ENCODE data around the gene KRT6A. TPM values are rescaled to one million over a fixed set of nuclear protein-coding genes. Genes with fewer than 3 reads are reported as not detected.
"Not testable (repeated sequence)": the region's sequence is repeated elsewhere in the genome, so short reads cannot be mapped to it uniquely, and the experiment has no call there.

The KRT6A gene
- total RNA-seq, 4 donors from 2014 or later, result 0.27 TPM; not detected in 3

- Histone ChIP-seq H3K27me3 (no peaks in the 10 kb centered on the region), H3K36me3 (no peaks in the 10 kb centered on the region), H3K9me3 (no peaks in the 10 kb centered on the region), H3K27ac (no peak overlapping the region), H3K4me3 (replicated peaks in 1 of 3) (no peak overlapping the region), H3K4me1 (no peaks in the 10 kb centered on the region)
- TF ChIP-seq CTCF (IDR thresholded peaks at IDR 0.05), result no peak
- TF ChIP-seq POLR2A (IDR thresholded peaks at IDR 0.05), result no peak
- no peak for DNase-seq
- WGBS, 2 donors, result 88 to 92% methylated on average over 1 of the region's 1 CpG
- intact Hi-C loops (cut with DNase I), result no loop called here
These were observed 37.2 kb downstream of the KRT6A start for GRCh38 chr12:52455821-52456220.

DNA sequence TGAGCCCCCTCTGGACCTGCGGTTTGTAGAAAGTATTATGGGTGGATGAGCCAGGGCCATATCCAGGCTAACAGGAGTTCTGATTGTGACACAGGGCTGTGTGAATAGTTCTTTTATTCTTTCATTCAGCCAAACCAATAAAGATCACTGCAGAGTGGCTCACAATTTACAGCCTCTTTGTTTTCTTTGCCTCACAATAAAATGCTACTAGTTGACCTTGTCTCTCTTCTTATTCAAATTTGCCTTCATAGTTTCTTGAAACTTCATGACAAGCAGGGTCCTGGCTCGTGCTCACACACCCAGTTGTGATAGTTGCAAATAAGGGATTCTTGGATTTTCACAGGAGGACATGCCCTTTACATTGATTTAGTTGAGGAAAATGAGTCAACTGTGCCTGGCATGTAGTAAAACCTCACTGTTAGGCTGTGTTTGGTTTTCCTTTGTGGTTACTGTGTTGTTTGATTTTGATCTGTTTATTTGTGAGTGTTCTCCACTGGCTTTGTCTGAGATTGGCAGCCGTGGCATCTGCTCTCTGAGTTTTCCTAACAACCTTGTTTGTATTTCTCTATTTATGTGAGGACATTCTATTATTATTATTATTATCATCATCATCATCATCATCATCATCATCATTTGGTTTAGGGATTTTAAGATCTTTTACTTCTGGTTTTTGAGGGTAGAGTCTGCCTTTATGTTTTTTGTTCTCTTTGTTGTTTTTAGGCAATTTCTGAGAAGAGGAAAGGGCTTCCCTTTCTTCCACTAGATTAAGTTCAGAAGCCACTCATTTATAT is 38.5 kb downstream of the KRT6A start:
- WGBS, 2 donors, result 72 to 74% methylated on average over 3 of the region's 3 CpGs
- H3K27me3 ChIP-seq, result no peaks in the 10 kb centered on the region
- intact Hi-C loops (cut with DNase I), result no loop called here

DNA sequence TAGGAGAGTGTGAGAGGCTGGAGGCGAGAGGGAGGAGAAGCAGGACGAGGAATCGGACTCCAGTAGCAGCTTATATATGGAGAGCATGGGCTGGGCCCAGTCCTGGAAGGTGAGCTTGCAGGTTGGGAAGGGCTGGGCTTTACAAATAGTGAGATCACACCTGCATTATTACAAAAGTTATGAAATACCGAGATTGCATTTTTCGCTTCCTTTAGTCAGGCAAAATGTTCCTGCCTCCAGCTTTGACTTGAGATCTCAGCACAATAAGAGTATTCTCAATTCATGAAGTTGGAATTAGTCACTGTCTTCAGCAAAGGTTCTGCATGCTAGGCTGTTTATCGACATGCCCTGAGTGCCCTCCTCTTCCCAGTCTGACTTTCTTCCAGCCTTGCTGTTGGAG is 41.0 kb downstream of the KRT6A start, which contains the start of gene KRT6B:
Gene KRT6B (minus strand): TSS at position 46 of the 400 bp plus-strand sequence. CDS start 68 bp downstream, outside the sequence.
- no peaks in the 10 kb centered on the region for H3K4me1 ChIP-seq
- no peak within 1 kb of the TSS for H3K27ac ChIP-seq
- intact Hi-C loops (cut with DNase I), result no loop called here
- no peaks in the 10 kb centered on the region for H3K9me3 ChIP-seq
- H3K27me3 ChIP-seq, result no peaks in the 10 kb centered on the region
- 91% methylated on average over 6 of the region's 6 CpGs for WGBS, 2 donors
- H3K36me3 ChIP-seq, result no peaks in the 10 kb centered on the region
- no peak for DNase-seq
- H3K4me3 ChIP-seq (replicated peaks in 1 of 3), result no peak within 1 kb of the TSS
- TF ChIP-seq CTCF (IDR thresholded peaks at IDR 0.05) (no peak), POLR2A (IDR thresholded peaks at IDR 0.05) (no peak)

More for the DNA sequence above, 38.5 kb downstream of the KRT6A start:
- Histone ChIP-seq H3K36me3 (no peaks in the 10 kb centered on the region), H3K4me1 (no peaks in the 10 kb centered on the region), H3K9me3 (no peaks in the 10 kb centered on the region), H3K4me3 (replicated peaks in 1 of 3) (no peak overlapping the region), H3K27ac (no peak overlapping the region)
- no peak for TF ChIP-seq CTCF (IDR thresholded peaks at IDR 0.05)
- TF ChIP-seq POLR2A (IDR thresholded peaks at IDR 0.05), result no peak
- no peak for DNase-seq

DNA sequence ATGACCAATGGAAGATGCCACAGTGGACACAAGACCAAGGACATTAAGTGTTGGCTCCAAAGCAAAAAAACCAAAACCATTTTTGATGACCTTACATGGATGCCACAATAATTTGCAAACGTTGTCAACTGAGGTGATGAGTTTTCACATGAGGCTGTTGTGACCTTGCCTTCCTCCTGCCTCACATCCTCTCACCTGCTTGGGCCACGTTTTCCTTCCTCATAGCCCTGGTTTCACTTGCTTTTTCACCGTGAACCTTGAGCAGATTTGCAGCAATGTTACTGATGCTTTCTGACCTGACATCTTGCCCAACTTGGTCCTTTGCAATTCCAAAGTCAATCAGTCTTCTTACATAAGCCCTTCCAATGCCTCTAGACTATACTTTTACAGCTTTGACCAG is 44.8 kb downstream of the KRT6A start:
- Histone ChIP-seq H3K4me1 (no peaks in the 10 kb centered on the region), H3K27me3 (no peaks in the 10 kb centered on the region), H3K9me3 (no peaks in the 10 kb centered on the region), H3K27ac (no peak overlapping the region), H3K36me3 (no peaks in the 10 kb centered on the region), H3K4me3 (replicated peaks in 1 of 3) (no peak overlapping the region)
- TF ChIP-seq POLR2A (IDR thresholded peaks at IDR 0.05) (no peak), CTCF (IDR thresholded peaks at IDR 0.05) (no peak)
- no peak for DNase-seq
- 60 to 70% methylated on average over 3 of the region's 3 CpGs for WGBS, 2 donors
- intact Hi-C loops (cut with DNase I), result no loop called here

GRCh38 chr12:52447196-52447595 is 45.9 kb downstream of the KRT6A start:
- WGBS, 2 donors, result 78 to 88% methylated on average over 4 to 9 of the region's 11 CpGs
- DNase-seq; H3K9me3 ChIP-seq; H3K4me1 ChIP-seq; H3K27me3 ChIP-seq; H3K36me3 ChIP-seq; H3K4me3 ChIP-seq (replicated peaks in 1 of 3); H3K27ac ChIP-seq; intact Hi-C loops (cut with DNase I): not testable (repeated sequence)
